Neural cell (in vitro differentiated cells): ENCODE data around the gene SOBP.

Source experiments
- POLR2AphosphoS5 ChIP-seq: IDR thresholded peaks from 2 replicates; pipeline ENCODE4 v1.6.1; 2012
- RAD21 ChIP-seq: fragments of 450-650 bp; conservative IDR thresholded peaks from 2 replicates; pipeline ENCODE4 v1.6.1; 2014; ENCODE audit warnings: antibody characterized with exemption, mild to moderate bottlenecking, moderate library complexity
- REST ChIP-seq: IDR thresholded peaks from 2 replicates; pipeline ENCODE4 v1.6.1; 2012; ENCODE audit warnings: borderline replicate concordance

GRCh38 chr6:107691062-107691751 is 201.3 kb downstream of the SOBP start:
- TF ChIP-seq REST: no peak
- no peak for TF ChIP-seq POLR2AphosphoS5
- TF ChIP-seq RAD21: no peak
